H1 (cell line): ENCODE measurements around the gene AIPL1. TPM values are rescaled to one million over a fixed set of nuclear protein-coding genes. Genes with fewer than 3 reads are reported as not detected.

Experiments used
- CTCF ChIA-PET: fragments of 300-600 bp; sonication (Branson Sonifier 250); formaldehyde crosslinking; loops from one replicate; lab custom pipeline; 2021; ENCODE audit not compliant: partially characterized antibody; lab: Charles Lee
- POLR2A ChIA-PET: fragments of 300-600 bp; sonication (Branson Sonifier 250); formaldehyde crosslinking; loops from one replicate; lab custom pipeline; 2021; ENCODE audit warnings: inconsistent platforms; ENCODE audit not compliant: partially characterized antibody; lab: Charles Lee
- DNase-seq, 2 experiments: peaks; one replicate each; pipeline versions ENCODE4 v3.0.0 to v3.0.0-alpha.2; 2010 to 2022; ENCODE audit warnings: low spot score in 2 of 2, low read depth in 1 of 2, mixed read lengths in 1 of 2
- FAIRE-seq: peaks from 2 replicates; lab custom pipeline; 2011; peaks lifted over from hg19 to GRCh38; lab: Jason Lieb, UNC
- H2AFZ ChIP-seq: 2 replicates; pipeline ENCODE4 v1.8.1; 2012; ENCODE audit warnings: low read length, inconsistent platforms
- H2AK5ac ChIP-seq: 2 replicates; pipeline ENCODE4 v1.6.1; 2013; ENCODE audit warnings: low read depth, low read length
- H2BK120ac ChIP-seq: replicated peaks from 2 replicates; pipeline ENCODE3; 2013; ENCODE audit warnings: low read depth, low read length, inconsistent platforms
- H2BK12ac ChIP-seq: 2 replicates; pipeline ENCODE4 v1.6.1; 2013; ENCODE audit warnings: low read depth, low read length
- H2BK15ac ChIP-seq: 2 replicates; pipeline ENCODE4 v1.6.1; 2013; ENCODE audit warnings: low read length
- H2BK20ac ChIP-seq: 2 replicates; pipeline ENCODE4 v1.6.1; 2013; ENCODE audit warnings: low read length
- H2BK5ac ChIP-seq: 2 replicates; pipeline ENCODE4 v1.6.1; 2013; ENCODE audit warnings: low read depth, low read length
- H3K14ac ChIP-seq: 2 replicates; pipeline ENCODE4 v1.6.1; 2013; ENCODE audit warnings: inconsistent platforms; ENCODE audit not compliant: insufficient read length
- H3K18ac ChIP-seq: 2 replicates; pipeline ENCODE4 v1.6.1; 2013; ENCODE audit warnings: low read length; ENCODE audit errors: extremely low read depth
- H3K23ac ChIP-seq: 2 replicates; pipeline ENCODE4 v1.6.1; 2013; ENCODE audit warnings: inconsistent platforms; ENCODE audit not compliant: insufficient read length
- H3K23me2 ChIP-seq: 2 replicates; pipeline ENCODE4 v1.6.1; 2013; ENCODE audit warnings: low read depth, low read length
- H3K27ac ChIP-seq: 2 replicates; pipeline ENCODE4 v1.6.1; 2011; ENCODE audit warnings: low read depth, low read length, inconsistent platforms
- H3K27me3 ChIP-seq, 4 experiments: replicated peaks in 1 of 4; 1 replicate in 1 of 4; 2 replicates in 3 of 4; pipeline versions ENCODE4 v1.6.1 to v1.8.1; 2011 to 2013; ENCODE audit warnings: low read length in 3 of 4, mild to moderate bottlenecking in 3 of 4, inconsistent platforms in 2 of 4, mixed read lengths in 2 of 4, moderate library complexity in 1 of 4; ENCODE audit not compliant: control insufficient read depth in 3 of 4, insufficient read depth in 3 of 4; ENCODE audit errors: extremely low read depth in 1 of 4
- H3K36me3 ChIP-seq, 4 experiments: 2 replicates each; pipeline versions ENCODE4 v1.6.1 to v1.8.1; 2011 to 2013; ENCODE audit warnings: mild to moderate bottlenecking in 4 of 4, low read length in 3 of 4, moderate library complexity in 2 of 4, control low read depth in 1 of 4, inconsistent platforms in 1 of 4; ENCODE audit not compliant: insufficient read depth in 4 of 4, control insufficient read depth in 2 of 4
- H3K4ac ChIP-seq: replicated peaks from 2 replicates; pipeline ENCODE3; 2013; ENCODE audit warnings: low read length, low read depth, mixed read lengths, inconsistent platforms; ENCODE audit not compliant: insufficient read length
- H3K4me1 ChIP-seq, 4 experiments: replicated peaks in 1 of 4; 1 replicate in 1 of 4; 2 replicates in 3 of 4; pipeline versions ENCODE4 v1.6.1 to v1.8.1; 2011 to 2013; ENCODE audit warnings: low read length in 3 of 4, inconsistent platforms in 2 of 4, mixed read lengths in 1 of 4; ENCODE audit not compliant: insufficient read depth in 4 of 4, control insufficient read depth in 3 of 4
- H3K4me2 ChIP-seq, 2 experiments: 2 replicates each; pipeline versions ENCODE4 v1.6.1 to v1.8.1; 2011 to 2013; ENCODE audit warnings: low read depth in 2 of 2, low read length in 2 of 2, control low read depth in 1 of 2, inconsistent platforms in 1 of 2, mild to moderate bottlenecking in 1 of 2; ENCODE audit not compliant: insufficient read depth in 1 of 2
- H3K4me3 ChIP-seq, 4 experiments: fragments of 200-600, 300-600 bp in 1 of 4; sonication (generic), shearing (Covaris generic), sonication (Bioruptor Twin) in 1 of 4; 2 replicates each; pipeline versions ENCODE4 v1.5.1 to v1.8.1; 2011 to 2016; ENCODE audit warnings: low read length in 4 of 4, low read depth in 3 of 4, control low read depth in 2 of 4, inconsistent platforms in 2 of 4, mild to moderate bottlenecking in 2 of 4, mixed read lengths in 1 of 4, moderate library complexity in 1 of 4; ENCODE audit not compliant: insufficient read depth in 2 of 4; ENCODE audit errors: extremely low read depth in 1 of 4
- H3K56ac ChIP-seq: replicated peaks from 2 replicates; pipeline ENCODE3; 2013; ENCODE audit warnings: low read depth, mild to moderate bottlenecking, mixed read lengths, low read length, inconsistent platforms; ENCODE audit not compliant: insufficient read length
- H3K79me1 ChIP-seq: 2 replicates; pipeline ENCODE4 v1.6.1; 2013; ENCODE audit warnings: low read depth, low read length, control low read depth
- H3K79me2 ChIP-seq, 2 experiments: 2 replicates each; pipeline versions ENCODE4 v1.6.1 to v1.8.1; 2012 to 2013; ENCODE audit warnings: low read length in 2 of 2, mild to moderate bottlenecking in 2 of 2, inconsistent platforms in 1 of 2; ENCODE audit not compliant: insufficient read depth in 2 of 2, control insufficient read depth in 1 of 2
- H3K9ac ChIP-seq, 4 experiments: replicated peaks in 1 of 4; 1 replicate in 1 of 4; 2 replicates in 3 of 4; pipeline versions ENCODE4 v1.6.1 to v1.8.1; 2011 to 2013; ENCODE audit warnings: low read depth in 3 of 4, low read length in 3 of 4, control low read depth in 2 of 4, mild to moderate bottlenecking in 2 of 4, moderate library complexity in 2 of 4, inconsistent platforms in 1 of 4; ENCODE audit errors: extremely low read depth in 1 of 4
- H3K9me3 ChIP-seq, 2 experiments: 2 replicates each; pipeline versions ENCODE4 v1.6.1 to v1.8.1; 2012 to 2013; ENCODE audit warnings: mild to moderate bottlenecking in 2 of 2, moderate library complexity in 2 of 2, control low read depth in 1 of 2, inconsistent platforms in 1 of 2, low read depth in 1 of 2, low read length in 1 of 2, mixed read lengths in 1 of 2; ENCODE audit not compliant: insufficient read depth in 2 of 2
- H4K20me1 ChIP-seq, 2 experiments: replicated peaks in 1 of 2; 2 replicates each; pipeline versions ENCODE3 to v1.8.1; 2011 to 2013; ENCODE audit warnings: inconsistent platforms in 2 of 2, low read length in 2 of 2, mild to moderate bottlenecking in 1 of 2; ENCODE audit not compliant: insufficient read depth in 2 of 2, control insufficient read depth in 1 of 2
- H4K5ac ChIP-seq: 2 replicates; pipeline ENCODE4 v1.6.1; 2013; ENCODE audit warnings: low read length, low read depth, mixed read lengths, inconsistent platforms; ENCODE audit not compliant: insufficient read length
- H4K8ac ChIP-seq: 2 replicates; pipeline ENCODE4 v1.8.0; 2013; ENCODE audit warnings: mild to moderate bottlenecking, moderate library complexity, low read length, inconsistent platforms; ENCODE audit not compliant: insufficient read depth; ENCODE audit errors: extremely low read depth
- H4K91ac ChIP-seq: replicated peaks from 2 replicates; pipeline ENCODE3; 2013; ENCODE audit warnings: low read length, mixed read lengths, inconsistent platforms; ENCODE audit not compliant: insufficient read length
- RAD21 ChIP-seq, 2 experiments: IDR thresholded peaks in 1 of 2; conservative IDR thresholded peaks in 1 of 2; 2 replicates each; pipeline ENCODE4 v1.6.1; 2011; ENCODE audit warnings: low read depth in 2 of 2, low read length in 2 of 2, improper control_type of control experiment in 1 of 2, inconsistent platforms in 1 of 2, mild to moderate bottlenecking in 1 of 2, moderate library complexity in 1 of 2
- RBBP5 ChIP-seq: IDR thresholded peaks from 2 replicates; pipeline ENCODE4 v1.7.1; 2012; ENCODE audit warnings: low read depth, mild to moderate bottlenecking, inconsistent platforms, low read length, moderate library complexity, borderline replicate concordance
- WGBS, 2 experiments: shearing (Covaris generic) in 1 of 2; methylation state at CpG; one replicate each; pipeline versions ENCODE4 v1.1.6 to v1.1.7; 2013 to 2015; ENCODE audit warnings: low lambda C conversion rate in 2 of 2, mixed read lengths in 2 of 2, inconsistent platforms in 1 of 2, low coverage in 1 of 2, missing lambda C conversion rate in 1 of 2; ENCODE audit not compliant: insufficient replicate concordance in 2 of 2, insufficient coverage in 1 of 2, insufficient read length in 1 of 2; ENCODE audit errors: extremely low coverage in 1 of 2, missing lambda C conversion rate in 1 of 2; 5-methylcytosine and 5-hydroxymethylcytosine counted together
- polyA plus RNA-seq, 7 experiments: library from polyadenylated mRNA; depleted of rRNA in 3 of 7; stranded (reverse) in 5 of 7; unstranded in 2 of 7; fragments of >200 nt in 5 of 7; fragments of 200-250 nt in 2 of 7; gene quantifications; 1 replicate in 5 of 7; 2 replicates in 1 of 7; 4 replicates in 1 of 7; pipeline versions ENCODE4 v1.2.1 to v1.2.3, GENCODE V29; 2011 to 2013; ENCODE audit warnings: missing spikeins in 2 of 7, mixed read lengths in 2 of 7
- total RNA-seq: library from RNA; stranded (reverse); fragmentation: NEBNext Ultra II Directional; extraction: Animal tissue kit (Norgen Biotek cat#: 25700); gene quantifications from 2 replicates; pipeline ENCODE4 v1.2.1, GENCODE V29; 2021
- TF ChIP-seq, protein P1 (sequence below), 3 experiments: IDR thresholded peaks; 1 replicate in 2 of 3; 2 replicates in 1 of 3; pipeline versions ENCODE4 v1.5.1 to v1.6.1; 2011; ENCODE audit warnings: low read length in 3 of 3, mild to moderate bottlenecking in 3 of 3, inconsistent platforms in 2 of 3, low read depth in 1 of 3, moderate library complexity in 1 of 3; ENCODE audit not compliant: insufficient read depth in 1 of 3; ENCODE audit errors: control extremely low read depth in 1 of 3

The AIPL1 gene
- total and polyA plus RNA-seq, 2 of the 8 experiments (the other 6 are each of a cell fraction or from before 2014, with no cell fraction given) = 0.56 to 0.71 TPM

DNA sequence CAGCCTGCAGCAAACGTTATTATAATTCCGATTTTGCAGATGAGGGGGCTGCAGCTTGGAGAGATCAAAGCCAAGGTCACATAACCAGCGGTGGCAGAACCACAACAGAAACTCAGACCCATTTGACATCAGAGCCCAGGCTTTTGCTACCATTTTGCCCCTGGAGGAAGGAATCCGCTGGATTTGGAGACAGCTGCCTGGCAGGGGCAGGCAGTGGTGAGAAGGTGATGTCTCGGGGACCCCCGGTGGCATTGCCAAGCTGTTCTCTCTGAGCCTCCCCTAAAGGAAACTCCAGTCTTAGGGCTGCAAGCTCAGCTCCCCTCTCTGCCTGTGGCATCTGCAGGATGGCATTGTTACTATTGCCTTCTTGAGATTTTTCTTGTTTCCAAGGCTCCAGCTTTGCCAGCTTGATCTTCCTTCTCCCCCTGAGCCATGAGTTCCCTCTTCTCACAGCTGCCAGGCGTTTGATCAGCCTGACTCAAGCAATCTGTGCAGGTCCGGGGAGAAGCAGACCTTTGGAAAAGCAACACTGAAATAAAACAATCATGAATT lies 40.8 kb downstream of the AIPL1 start:
- Histone ChIP-seq H3K36me3 (no peaks in the 10 kb centered on the region), H3K23me2 (no peaks in the 10 kb centered on the region), H3K56ac (no peak overlapping the region), H3K79me2 (no peaks in the 10 kb centered on the region), H2AFZ (no peak overlapping the region), H3K27ac (no peak overlapping the region), H3K4ac (no peak overlapping the region), H3K9me3 (no peaks in the 10 kb centered on the region; a peak in 1 of 4 replicates), H3K79me1 (no peaks in the 10 kb centered on the region), H2AK5ac (no peak overlapping the region), H3K4me1 (peaks cover 0 to 15% (median 7%) of the 10 kb centered on the region in 4 experiments; a peak in 6 of 7 replicates), H2BK120ac (no peak overlapping the region), H3K4me3 (no peak overlapping the region), H2BK12ac (no peak overlapping the region), H3K9ac (no peak overlapping the region), H2BK5ac (no peak overlapping the region), H3K14ac (no peak overlapping the region), H2BK20ac (peak overlapping the region; percentile 27; the same call in 1 of the 2 replicates), H3K23ac (no peak overlapping the region), H4K5ac (no peak overlapping the region), H3K4me2 (peak overlapping the region in 1 of 2 experiments; percentile 7; a peak in 1 of 4 replicates), H4K20me1 (no peaks in the 10 kb centered on the region), H3K27me3 (no peaks in the 10 kb centered on the region), H4K8ac (no peak overlapping the region; the same call in 1 of the 2 replicates), H2BK15ac (no peak overlapping the region), H4K91ac (no peak overlapping the region), H3K18ac (no peak overlapping the region)
- POLR2A ChIA-PET = no interaction called here
- no peak for FAIRE-seq
- WGBS, 2 experiments = 61% methylated on average over 8 of the region's 8 CpGs; no CpG with 5 or more reads in 1 of the 2 experiments
- TF ChIP-seq RAD21 (IDR thresholded peaks at IDR 0.05 in 1 of 2, conservative IDR thresholded peaks at IDR 0.05 in 1 of 2; ENCODE audit: low read depth in 2 of 2, low read length in 2 of 2) (peak; percentile 25 to 36; a peak in 3 of 4 replicates), RBBP5 (no peak)
- TF ChIP-seq, protein P1, sequence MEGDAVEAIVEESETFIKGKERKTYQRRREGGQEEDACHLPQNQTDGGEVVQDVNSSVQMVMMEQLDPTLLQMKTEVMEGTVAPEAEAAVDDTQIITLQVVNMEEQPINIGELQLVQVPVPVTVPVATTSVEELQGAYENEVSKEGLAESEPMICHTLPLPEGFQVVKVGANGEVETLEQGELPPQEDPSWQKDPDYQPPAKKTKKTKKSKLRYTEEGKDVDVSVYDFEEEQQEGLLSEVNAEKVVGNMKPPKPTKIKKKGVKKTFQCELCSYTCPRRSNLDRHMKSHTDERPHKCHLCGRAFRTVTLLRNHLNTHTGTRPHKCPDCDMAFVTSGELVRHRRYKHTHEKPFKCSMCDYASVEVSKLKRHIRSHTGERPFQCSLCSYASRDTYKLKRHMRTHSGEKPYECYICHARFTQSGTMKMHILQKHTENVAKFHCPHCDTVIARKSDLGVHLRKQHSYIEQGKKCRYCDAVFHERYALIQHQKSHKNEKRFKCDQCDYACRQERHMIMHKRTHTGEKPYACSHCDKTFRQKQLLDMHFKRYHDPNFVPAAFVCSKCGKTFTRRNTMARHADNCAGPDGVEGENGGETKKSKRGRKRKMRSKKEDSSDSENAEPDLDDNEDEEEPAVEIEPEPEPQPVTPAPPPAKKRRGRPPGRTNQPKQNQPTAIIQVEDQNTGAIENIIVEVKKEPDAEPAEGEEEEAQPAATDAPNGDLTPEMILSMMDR (IDR thresholded peaks at IDR 0.05; ENCODE audit: control extremely low read depth in 1 of 3, insufficient read depth in 1 of 3, low read depth in 1 of 3, low read length in 3 of 3) = peak in 2 of 3 experiments; percentile 18 to 24; a peak in 1 of 4 replicates
- no peak for DNase-seq
- CTCF ChIA-PET = interaction anchor here (1.1 to 1.6 kb wide), 4 partner anchors 26 to 134 kb away, joined by 3 to 5 read pairs (median 4); no protein-coding TSS in a partner anchor
